GM19452 (cell line): ENCODE results near the gene LRP10.
"Not testable (repeated sequence)": the region's sequence is repeated elsewhere in the genome, so short reads cannot be mapped to it uniquely, and the experiment has no call there.

Experiments
- ATAC-seq: cut with Tn5 transposase; IDR thresholded peaks from one replicate; pipeline ENCODE4 v1.9.1; 2021; ENCODE audit not compliant: unreplicated experiment

LRP10 gene

GRCh38 chr14:22842211-22843122, 29.1 kb upstream of the LRP10 start:
- no peak for ATAC-seq

- ATAC-seq: no peak
Observed at GRCh38 chr14:22843123-22843925, 28.2 kb upstream of the LRP10 start.

- no peak for ATAC-seq
Observed at GRCh38 chr14:22844221-22845102, 27.1 kb upstream of the LRP10 start.

- no peak for ATAC-seq
Observed at GRCh38 chr14:22845103-22845394, 26.5 kb upstream of the LRP10 start.

GRCh38 chr14:22845821-22846625, 25.5 kb upstream of the LRP10 start:
- no peak for ATAC-seq

GRCh38 chr14:22846811-22847307, 24.7 kb upstream of the LRP10 start:
- no peak for ATAC-seq

GRCh38 chr14:22847661-22848341, 23.7 kb upstream of the LRP10 start:
- no peak for ATAC-seq

GRCh38 chr14:22848351-22849164, 23.0 kb upstream of the LRP10 start:
- ATAC-seq: no peak

GRCh38 chr14:22849212-22849819, 22.2 kb upstream of the LRP10 start:
- ATAC-seq: no peak

GRCh38 chr14:22850944-22851764, 20.4 kb upstream of the LRP10 start:
- ATAC-seq: no peak

GRCh38 chr14:22852178-22852577, 19.4 kb upstream of the LRP10 start:
- ATAC-seq: not testable (repeated sequence)

- no peak for ATAC-seq
Observed at GRCh38 chr14:22852599-22852939, 19.0 kb upstream of the LRP10 start.

- peak; percentile 75 for ATAC-seq
Observed at GRCh38 chr14:22852940-22853767, 18.4 kb upstream of the LRP10 start.

GRCh38 chr14:22854296-22854695, 17.2 kb upstream of the LRP10 start:
- ATAC-seq: not testable (repeated sequence)

GRCh38 chr14:22854963-22855724, 16.4 kb upstream of the LRP10 start:
- no peak for ATAC-seq

- no peak for ATAC-seq
Observed at GRCh38 chr14:22856428-22856827, 15.1 kb upstream of the LRP10 start.
